Fibroblast of pulmonary artery (primary cell): Measurements from ENCODE around the gene GPR39.
A peak's percentile ranks its signal among the peaks of the same experiment; 100 is the strongest.

ENCODE experiments used
- DNase-seq: peaks from one replicate; pipeline ENCODE4 v3.0.0-alpha.2; 2010; ENCODE audit warnings: low read depth
- H3K4me3 ChIP-seq: replicated peaks from 2 replicates; pipeline ENCODE4 v1.5.1; 2011; ENCODE audit warnings: low read depth, mild to moderate bottlenecking, control low read depth, low read length, moderate library complexity
- TF ChIP-seq, protein P1 (sequence below): IDR thresholded peaks from 2 replicates; pipeline ENCODE4 v1.5.1; 2011; ENCODE audit warnings: mild to moderate bottlenecking, control low read depth, low read length, inconsistent platforms; ENCODE audit errors: missing control alignments

Gene GPR39

DNA sequence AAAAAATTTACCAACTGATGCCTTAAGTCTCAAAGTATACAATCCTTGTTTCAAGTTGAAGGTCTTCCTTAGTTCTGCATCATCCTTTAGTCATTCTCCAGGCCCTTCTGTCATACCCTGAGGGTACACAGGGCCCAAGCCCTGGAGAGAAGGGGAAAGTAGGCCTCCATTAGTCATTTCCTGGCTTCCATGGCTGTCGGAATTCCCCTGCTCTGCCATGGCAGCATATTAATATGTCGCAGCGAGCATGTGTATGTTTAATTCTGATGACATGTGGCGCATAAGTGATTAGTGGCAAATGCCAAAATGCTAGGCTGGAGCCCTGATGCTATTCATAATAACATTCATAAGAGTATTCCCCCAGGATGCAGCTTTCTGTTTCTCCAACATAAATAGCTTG lies 22.1 kb downstream of the GPR39 start:
- DNase-seq = peak; percentile 86
- TF ChIP-seq, protein P1, sequence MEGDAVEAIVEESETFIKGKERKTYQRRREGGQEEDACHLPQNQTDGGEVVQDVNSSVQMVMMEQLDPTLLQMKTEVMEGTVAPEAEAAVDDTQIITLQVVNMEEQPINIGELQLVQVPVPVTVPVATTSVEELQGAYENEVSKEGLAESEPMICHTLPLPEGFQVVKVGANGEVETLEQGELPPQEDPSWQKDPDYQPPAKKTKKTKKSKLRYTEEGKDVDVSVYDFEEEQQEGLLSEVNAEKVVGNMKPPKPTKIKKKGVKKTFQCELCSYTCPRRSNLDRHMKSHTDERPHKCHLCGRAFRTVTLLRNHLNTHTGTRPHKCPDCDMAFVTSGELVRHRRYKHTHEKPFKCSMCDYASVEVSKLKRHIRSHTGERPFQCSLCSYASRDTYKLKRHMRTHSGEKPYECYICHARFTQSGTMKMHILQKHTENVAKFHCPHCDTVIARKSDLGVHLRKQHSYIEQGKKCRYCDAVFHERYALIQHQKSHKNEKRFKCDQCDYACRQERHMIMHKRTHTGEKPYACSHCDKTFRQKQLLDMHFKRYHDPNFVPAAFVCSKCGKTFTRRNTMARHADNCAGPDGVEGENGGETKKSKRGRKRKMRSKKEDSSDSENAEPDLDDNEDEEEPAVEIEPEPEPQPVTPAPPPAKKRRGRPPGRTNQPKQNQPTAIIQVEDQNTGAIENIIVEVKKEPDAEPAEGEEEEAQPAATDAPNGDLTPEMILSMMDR = no peak
- no peak overlapping the region for H3K4me3 ChIP-seq

DNA sequence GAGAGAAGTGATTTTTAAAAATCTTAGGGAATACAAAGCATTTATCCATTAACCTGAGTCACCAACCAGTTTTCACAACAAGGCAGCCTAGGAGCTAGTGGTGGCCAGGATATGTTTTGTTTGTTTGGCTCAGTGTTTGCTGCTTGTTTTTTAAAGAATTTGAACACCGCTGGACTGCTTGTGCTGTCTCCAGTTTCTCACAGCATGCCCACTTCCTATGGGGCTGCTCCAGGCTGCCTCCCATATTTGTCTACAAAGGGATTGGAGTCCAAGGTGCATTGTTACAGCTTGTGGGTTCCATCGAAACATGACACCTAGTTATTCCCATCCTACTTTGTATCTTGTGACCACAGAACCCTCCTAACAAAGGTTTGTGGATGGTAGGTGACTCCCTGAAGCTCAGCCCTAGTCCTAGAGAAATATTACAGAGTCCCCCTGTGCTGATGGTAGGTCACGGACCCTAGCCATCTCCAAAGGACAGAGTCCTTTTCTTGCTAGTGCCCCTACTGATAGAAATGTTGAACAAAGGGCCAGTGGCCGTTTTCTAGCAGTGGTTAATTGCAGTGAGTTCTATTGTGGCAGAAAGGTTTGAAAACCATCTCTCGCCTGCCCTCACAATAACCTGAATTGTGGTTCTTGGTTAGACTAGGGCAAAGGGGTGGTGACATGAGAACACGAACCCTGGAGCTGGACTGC lies 23.2 kb downstream of the GPR39 start:
- peak; percentile 32 for DNase-seq
- no peak overlapping the region for H3K4me3 ChIP-seq
- TF ChIP-seq, protein P1 = no peak

DNA sequence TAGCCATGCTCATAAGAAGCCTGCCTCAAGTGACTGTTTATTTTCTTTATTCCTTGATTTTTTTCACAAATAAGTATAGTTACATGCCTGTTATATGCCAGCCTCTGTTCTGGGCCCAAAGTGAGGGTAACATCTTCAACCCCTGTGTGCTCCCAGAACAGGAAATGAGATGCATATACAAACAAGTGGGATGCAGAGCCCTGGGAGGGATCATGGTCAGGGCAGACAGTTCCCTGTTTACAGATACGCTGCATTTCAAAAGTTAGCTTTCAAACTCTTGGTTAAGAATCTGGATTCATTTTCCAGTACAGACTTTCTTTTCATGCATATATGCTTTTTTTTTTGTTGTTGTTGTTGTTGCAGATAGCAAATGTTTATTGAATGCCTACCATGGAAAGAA lies 24.4 kb downstream of the GPR39 start:
- H3K4me3 ChIP-seq = no peak overlapping the region
- DNase-seq = no peak
- TF ChIP-seq, protein P1 = no peak

DNA sequence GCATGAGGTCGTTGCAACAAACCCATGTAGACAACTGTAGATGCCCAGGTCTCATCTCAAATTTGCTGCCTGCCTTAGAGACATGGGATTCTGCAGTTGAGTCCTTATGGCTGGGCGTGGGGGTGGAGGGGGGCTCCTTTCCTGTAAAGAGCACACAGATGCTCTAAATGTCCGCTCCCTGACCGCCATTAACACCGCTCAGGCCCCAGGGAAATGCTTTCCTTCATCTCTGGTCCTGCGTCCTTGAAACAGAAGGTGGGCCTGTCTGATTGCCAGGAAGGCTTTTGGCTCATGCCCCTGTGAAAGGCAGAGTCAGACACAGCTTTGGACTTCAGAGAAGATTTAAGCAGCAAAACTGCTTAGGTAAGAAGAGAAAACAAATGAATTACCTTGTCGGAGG lies 25.7 kb downstream of the GPR39 start:
- no peak overlapping the region for H3K4me3 ChIP-seq
- DNase-seq = no peak
- TF ChIP-seq, protein P1 = no peak

DNA sequence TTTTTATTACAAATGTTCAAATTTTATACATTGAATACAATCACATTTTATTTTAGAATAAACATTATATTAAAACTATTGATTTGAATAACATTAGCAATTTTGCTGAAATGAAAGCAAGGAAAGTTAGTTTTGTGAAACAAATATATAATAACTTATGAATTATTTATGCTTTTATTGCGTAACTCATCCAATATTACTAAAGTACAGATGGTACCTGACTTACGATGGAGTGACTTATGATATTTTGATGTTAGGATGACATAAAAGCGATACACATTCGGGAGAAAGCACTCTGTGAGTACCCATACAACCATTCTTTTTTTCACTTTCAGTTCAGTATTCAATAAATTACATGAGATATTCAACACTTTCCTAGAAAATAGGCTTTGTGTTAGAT lies 26.5 kb downstream of the GPR39 start:
- H3K4me3 ChIP-seq = no peak overlapping the region
- TF ChIP-seq, protein P1 = no peak
- DNase-seq = no peak

DNA sequence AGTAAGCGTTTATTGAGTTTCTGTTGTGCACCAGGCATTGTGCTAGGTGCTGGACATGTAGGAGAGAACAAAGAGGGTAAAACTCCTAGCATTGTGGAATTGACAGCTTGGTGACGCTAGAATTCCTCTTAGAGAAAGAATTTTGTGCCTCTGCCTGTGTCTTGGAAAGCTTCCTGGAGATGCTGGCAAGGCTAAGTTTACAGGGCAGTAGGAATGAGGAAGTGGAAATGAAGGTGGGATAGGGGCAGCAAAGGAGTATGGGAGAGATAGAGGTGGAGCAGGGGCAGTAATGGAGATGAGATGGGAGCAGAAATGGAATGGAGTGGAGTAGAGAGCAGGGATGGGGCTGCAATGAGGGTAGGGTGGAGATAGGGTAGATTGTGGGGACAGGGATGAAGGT lies 29.8 kb downstream of the GPR39 start:
- no peak for DNase-seq
- TF ChIP-seq, protein P1 = no peak
- no peak overlapping the region for H3K4me3 ChIP-seq

DNA sequence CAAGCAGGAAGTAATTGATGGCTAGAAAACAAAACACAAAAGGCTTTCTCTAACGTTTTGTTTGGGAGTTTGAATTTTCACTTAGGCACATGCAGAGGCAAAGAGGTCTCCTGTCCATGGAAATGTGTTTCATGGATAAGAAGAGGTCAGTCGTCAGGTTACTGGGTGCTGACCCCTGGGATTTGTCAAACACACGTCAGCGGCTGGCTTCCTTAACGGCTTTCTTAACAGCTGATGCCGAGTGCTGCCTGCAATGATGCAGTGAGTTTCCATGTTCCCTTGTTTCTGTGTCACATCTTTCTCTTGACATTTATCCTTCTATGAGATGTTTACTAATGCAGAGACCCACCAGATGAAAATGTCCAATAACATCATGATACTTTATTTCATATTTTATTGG lies 31.7 kb downstream of the GPR39 start:
- H3K4me3 ChIP-seq = no peak overlapping the region
- DNase-seq = peak; percentile 7
- TF ChIP-seq, protein P1 = no peak
